Ishikawa (cell line): ENCODE data around the gene UGT2B7.

Experiments used
- CEBPB ChIP-seq: IDR thresholded peaks from 2 replicates; pipeline ENCODE4 v1.6.1; 2012
- EGR1 ChIP-seq: IDR thresholded peaks from 2 replicates; pipeline ENCODE4 v1.6.1; 2012
- EP300 ChIP-seq: IDR thresholded peaks from 2 replicates; pipeline ENCODE4 v1.6.1; 2012; ENCODE audit warnings: borderline replicate concordance
- TCF12 ChIP-seq: IDR thresholded peaks from 2 replicates; pipeline ENCODE4 v1.6.1; 2012; ENCODE audit warnings: low read depth
- TEAD4 ChIP-seq: IDR thresholded peaks from 2 replicates; pipeline ENCODE4 v1.6.1; 2012
- TF ChIP-seq, protein P1 (sequence below): IDR thresholded peaks from 2 replicates; pipeline ENCODE4 v1.6.1; 2012

DNA sequence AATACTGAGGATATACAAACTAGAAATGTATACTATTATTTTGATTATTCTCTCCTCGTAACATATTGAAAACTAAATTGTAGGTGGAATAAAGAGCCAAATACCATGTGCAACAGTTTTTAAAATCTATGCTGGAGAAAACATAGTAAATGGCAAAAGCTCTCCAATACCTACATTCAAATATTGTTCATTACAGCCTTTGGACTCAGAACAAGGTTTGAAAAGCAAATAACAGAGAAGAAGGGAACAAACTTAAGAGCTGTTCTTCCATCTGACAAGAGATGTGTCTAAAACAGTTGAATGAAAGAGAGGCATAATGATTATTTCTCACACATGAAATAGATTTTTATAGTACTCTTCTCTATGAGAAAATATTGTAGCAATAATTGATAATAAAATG, 25.0 kb upstream of the UGT2B7 start:
- TF ChIP-seq TEAD4 (no peak), TCF12 (no peak), EP300 (no peak), EGR1 (no peak), CEBPB (no peak)
- TF ChIP-seq, protein P1, sequence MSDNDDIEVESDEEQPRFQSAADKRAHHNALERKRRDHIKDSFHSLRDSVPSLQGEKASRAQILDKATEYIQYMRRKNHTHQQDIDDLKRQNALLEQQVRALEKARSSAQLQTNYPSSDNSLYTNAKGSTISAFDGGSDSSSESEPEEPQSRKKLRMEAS = no peak
